Glomerular endothelial cell (primary cell): Measurements from ENCODE around the gene LIMA1. TPM values are rescaled to one million over a fixed set of nuclear protein-coding genes. Genes with fewer than 3 reads are reported as not detected.

ENCODE experiments used
- DNase-seq: peaks from one replicate; pipeline ENCODE4 v3.0.0-alpha.2; 2011; ENCODE audit warnings: low read depth, low spot score; ENCODE audit errors: extremely low read depth
- total RNA-seq: library from RNA; depleted of rRNA; stranded (reverse); fragments of >200 nt; gene quantifications from 2 replicates; pipeline ENCODE4 v1.2.3, GENCODE V29; 2015

The LIMA1 gene
- total RNA-seq, 1 donor from 2014 or later, result 85.5 TPM

DNA sequence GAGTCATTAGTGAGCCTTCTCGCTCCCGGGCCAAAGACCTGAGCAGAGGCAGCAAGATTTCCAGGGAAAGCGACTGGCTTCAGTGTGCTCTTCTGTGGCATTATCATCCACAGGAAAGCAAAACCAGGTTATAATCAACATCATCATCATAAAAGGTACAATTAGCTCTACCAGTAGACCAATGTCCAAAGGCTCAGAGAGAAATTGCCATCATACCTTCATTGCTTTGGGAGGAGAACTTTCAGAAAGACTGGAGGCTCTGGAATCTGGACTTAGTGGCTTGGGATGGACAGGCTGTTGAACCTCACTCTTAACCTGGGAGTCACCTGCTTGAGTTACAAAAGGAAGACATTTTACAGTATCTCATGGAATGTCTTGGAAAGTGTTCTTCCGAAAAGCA is 91.1 kb downstream of the LIMA1 start:
- no peak for DNase-seq

GRCh38 chr12:50190859-50191258 is 92.5 kb downstream of the LIMA1 start:
- no peak for DNase-seq

GRCh38 chr12:50188875-50189575 is 94.3 kb downstream of the LIMA1 start:
- no peak for DNase-seq

DNA sequence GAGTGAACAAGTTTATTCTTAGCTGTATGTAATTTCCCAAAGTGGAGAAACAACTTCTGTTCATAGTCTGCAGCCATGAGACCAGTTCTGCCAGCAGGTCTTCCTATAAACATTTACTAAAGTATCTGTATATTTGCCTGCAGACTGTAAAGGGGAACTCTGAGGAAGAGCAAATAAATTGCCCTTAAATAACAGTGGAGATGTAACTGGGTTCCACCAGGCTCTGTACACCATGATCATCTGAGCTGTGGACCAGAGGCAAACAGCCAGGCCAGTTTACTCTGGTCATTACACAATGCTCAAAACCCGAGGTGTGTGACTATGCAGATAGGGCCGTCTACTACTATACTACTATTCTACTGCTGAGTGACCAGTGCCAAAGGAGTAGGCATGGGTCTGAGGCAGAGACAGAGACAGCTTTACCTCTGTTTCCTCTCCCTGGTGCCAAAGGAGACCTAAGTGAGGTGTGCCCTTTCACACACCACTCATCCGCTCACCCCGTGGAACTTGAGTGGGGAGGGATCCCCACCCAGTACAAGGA is 95.0 kb downstream of the LIMA1 start:
- DNase-seq, result no peak

DNA sequence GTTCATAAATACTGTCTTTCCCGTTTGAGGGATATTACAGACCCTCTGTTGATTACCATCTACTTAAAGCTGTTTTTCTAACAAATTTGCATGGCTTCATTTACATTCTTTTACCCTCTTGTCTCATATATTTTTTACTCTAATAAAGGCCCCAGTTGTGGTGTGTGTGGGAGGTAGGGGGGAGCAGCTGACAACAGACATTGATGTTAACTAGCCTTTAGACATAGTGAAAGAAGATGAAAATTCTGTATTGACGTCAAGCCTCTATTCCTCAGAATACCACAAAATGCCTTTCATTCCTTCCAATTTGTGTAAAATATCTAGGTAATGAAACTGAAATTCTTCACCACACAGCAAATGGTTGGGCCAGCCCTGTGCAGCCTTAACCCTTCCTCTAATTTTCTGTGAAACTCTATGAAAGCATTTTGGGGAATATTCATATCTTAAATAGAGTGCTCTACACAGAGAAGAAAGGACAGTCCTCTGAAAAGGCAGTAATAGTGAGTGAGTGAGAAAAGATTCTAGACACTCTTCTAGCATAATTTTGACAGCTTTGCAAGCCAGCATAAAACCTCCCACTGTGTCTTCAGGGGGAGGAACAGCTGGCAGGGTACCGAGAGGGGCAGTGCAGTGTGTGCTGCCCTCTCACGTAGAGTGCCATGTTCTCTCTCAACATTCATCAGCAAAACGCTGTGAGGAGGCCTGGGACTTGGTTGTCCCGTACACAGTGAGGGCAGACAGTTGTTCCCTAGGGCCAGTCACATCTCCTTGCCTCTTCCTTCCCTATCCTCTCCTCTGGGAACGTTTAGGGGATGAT is 96.0 kb downstream of the LIMA1 start:
- no peak for DNase-seq

GRCh38 chr12:50186681-50187080 is 96.6 kb downstream of the LIMA1 start:
- DNase-seq, result no peak

GRCh38 chr12:50185970-50186663 is 97.2 kb downstream of the LIMA1 start:
- peak; percentile 54 for DNase-seq

GRCh38 chr12:50185301-50185895 is 97.9 kb downstream of the LIMA1 start:
- DNase-seq, result no peak

DNA sequence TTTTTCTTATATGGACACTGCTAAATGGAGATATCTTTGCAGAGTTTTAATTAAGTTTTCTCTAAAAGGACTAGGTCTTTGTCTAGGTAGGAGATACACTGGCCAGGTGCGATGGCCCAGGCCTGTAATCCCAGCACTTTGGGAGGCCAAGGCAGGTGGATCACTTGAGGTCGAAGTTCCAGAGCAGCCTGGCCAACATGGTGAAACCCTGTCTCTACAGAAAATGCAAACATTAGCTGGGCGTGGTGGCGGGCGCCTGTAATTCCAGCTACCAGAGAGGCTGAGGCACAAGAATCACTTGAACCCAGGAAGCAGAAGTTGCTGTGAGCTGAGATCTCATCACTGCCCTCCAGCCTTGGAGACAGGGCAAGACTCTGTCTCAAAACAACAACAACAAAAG is 99.1 kb downstream of the LIMA1 start:
- DNase-seq, result no peak

- DNase-seq, result no peak
Observed at GRCh38 chr12:50182461-50182860, 100.9 kb downstream of the LIMA1 start.

DNA sequence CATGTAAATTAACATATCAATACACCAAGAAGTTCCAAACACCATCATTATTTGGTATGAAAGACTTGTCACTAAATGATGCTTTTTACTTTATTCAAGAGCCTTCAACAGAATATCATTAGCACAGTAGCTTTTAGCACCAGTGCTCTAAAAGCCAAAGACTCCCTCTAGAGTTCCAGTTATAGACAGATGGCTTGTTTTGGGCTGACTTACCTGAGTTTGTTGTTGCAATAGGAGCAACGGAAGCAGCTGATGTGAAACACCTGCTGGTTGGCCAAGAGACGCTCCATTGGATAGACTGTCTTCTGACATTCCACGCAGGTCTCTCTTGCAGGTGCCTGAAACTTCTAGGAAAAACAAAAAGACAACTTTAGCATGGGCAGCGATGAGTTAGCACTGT is 101.6 kb downstream of the LIMA1 start:
- no peak for DNase-seq

- DNase-seq, result no peak
Observed at GRCh38 chr12:50175716-50176026, 107.6 kb downstream of the LIMA1 start.

- DNase-seq, result peak; percentile 78
Observed at GRCh38 chr12:50174971-50175715, 108.2 kb downstream of the LIMA1 start.

GRCh38 chr12:50167049-50167828 is 116.1 kb downstream of the LIMA1 start, which contains the start of gene CERS5:
Gene CERS5, minus strand, starts transcription at chr12:50167369. Its CDS starts 72 bp downstream, at chr12:50167297.
- peak; percentile 69 for DNase-seq

DNA sequence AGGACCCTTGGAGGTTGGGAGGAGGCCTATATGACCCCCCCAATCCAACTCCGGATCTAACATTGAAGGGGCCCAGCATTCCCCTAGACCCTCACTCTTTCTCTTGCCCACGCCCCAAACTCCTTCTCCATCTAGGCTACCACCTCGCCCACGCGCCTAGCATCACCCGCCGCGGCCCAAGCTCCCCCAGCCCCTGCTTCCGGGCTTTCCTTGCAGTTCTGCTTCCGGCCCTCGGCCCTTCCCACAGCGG is 116.6 kb downstream of the LIMA1 start:
- no peak for DNase-seq

GRCh38 chr12:50164963-50165362 is 118.4 kb downstream of the LIMA1 start:
- no peak for DNase-seq

GRCh38 chr12:50162230-50162629 is 121.1 kb downstream of the LIMA1 start:
- DNase-seq, result no peak

GRCh38 chr12:50160643-50161042 is 122.7 kb downstream of the LIMA1 start:
- DNase-seq, result no peak

DNA sequence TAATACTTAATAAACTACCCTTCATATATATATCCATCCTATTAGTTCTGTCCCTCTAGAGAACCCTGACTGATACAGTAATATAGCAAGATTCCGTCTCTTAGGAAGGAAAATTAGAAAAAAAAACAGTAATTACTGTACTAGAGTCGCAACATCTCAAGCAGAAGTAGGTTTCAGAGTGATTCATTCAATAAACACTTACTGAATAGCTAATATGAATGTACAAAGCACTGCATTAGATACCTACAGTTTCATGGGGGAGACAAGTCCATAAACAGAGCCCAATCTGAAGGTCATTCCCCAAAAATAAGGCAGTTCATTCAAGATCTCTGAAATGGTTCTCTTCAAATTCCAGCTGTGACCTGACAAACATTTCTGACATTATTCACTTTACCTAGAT is 126.1 kb downstream of the LIMA1 start:
- no peak for DNase-seq

DNA sequence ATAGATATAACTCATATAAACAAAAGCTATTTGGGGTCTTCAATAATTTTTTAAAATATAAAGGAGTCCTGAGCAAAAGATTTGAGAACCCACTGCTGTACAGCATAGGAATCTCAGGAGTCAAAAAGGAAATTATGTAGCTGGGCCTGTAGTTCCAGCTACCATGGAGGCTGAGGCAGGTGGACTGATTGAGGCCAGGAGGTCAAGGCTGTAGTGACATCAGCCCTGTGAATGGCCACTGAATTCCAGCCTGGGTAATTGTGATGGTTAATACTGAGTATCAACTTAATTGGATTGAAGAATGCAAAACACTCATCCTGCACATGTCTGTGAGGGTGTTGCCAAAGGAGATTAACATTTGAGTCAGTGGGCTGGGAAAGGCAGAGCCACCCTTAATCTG is 126.7 kb downstream of the LIMA1 start:
- no peak for DNase-seq
